ENCODE results near the gene KCNK6.

GRCh38 chr19:38319421-38320258, at the start of gene KCNK6:
- TF ChIP-seq POLR2A (IDR thresholded peaks at IDR 0.05) (no peak), CTCF (IDR thresholded peaks at IDR 0.05) (no peak)

Data from lower leg skin (tissue), 3 donors.